GM19240 (cell line): ENCODE results near the gene HES5.
A peak's percentile ranks its signal among the peaks of the same experiment; 100 is the strongest.

Experiments
- DNase-seq: peaks from one replicate; pipeline ENCODE4 v3.0.0; 2011; ENCODE audit warnings: low spot score; ENCODE audit not compliant: insufficient read length

The HES5 gene

DNA sequence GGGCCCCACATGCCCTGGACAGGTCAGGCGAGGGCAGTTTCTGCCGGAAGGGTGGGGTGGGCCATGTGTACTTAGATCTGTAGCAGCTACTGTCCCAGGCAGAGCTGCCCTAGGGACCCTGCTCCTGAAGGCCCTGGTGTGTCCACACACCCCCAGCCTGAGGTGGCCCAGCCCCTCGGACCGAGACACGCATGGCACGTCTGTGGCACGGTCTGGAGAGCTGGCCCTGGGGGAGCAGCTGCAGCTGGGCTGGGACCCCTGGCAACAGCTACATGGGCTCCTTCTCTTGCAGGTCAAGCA is 28.3 kb downstream of the HES5 start:
- no peak for DNase-seq

- no peak for DNase-seq
Observed at GRCh38 chr1:2501041-2501819, 28.8 kb downstream of the HES5 start.

GRCh38 chr1:2499986-2500596 is 30.0 kb downstream of the HES5 start:
- DNase-seq = no peak

GRCh38 chr1:2499260-2499659 is 30.8 kb downstream of the HES5 start:
- no peak for DNase-seq

DNA sequence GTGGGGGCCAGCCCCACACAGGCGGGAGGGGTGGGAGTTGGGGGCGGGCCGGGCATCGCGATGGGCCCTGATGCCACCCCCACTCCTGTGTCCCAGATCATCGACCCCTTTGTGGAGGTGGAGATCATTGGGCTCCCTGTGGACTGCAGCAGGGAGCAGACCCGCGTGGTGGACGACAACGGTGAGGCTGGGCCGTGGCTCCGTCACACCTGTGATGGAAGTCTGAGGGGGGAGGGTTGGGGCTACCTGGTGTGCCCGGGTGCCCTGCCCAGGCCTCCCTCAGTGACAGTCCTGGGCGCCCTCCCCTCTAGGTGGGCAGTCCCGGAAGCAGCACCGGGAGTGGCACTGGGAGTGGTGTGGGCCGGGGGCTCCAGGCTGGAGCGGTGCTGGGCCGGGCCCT is 31.4 kb downstream of the HES5 start:
- no peak for DNase-seq

- DNase-seq = no peak
Observed at GRCh38 chr1:2497891-2498290, 32.2 kb downstream of the HES5 start.

DNA sequence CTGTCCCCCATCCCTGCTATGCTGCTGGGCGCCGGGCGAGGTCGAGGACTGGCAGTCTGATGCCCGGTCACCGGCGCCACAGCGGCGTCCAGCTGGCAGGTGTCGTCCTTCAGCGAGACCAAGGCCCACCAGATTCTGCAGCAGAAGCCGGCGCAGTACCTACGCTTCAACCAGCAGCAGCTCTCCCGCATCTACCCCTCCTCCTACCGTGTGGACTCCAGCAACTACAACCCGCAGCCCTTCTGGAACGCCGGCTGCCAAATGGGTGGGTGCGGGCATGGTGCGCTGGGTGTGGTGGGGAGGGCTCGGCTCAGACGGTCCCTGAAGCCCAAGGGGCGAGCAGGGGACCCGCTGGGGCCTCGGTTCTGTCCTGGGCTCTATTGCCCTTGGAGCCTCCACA is 33.3 kb downstream of the HES5 start:
- no peak for DNase-seq

DNA sequence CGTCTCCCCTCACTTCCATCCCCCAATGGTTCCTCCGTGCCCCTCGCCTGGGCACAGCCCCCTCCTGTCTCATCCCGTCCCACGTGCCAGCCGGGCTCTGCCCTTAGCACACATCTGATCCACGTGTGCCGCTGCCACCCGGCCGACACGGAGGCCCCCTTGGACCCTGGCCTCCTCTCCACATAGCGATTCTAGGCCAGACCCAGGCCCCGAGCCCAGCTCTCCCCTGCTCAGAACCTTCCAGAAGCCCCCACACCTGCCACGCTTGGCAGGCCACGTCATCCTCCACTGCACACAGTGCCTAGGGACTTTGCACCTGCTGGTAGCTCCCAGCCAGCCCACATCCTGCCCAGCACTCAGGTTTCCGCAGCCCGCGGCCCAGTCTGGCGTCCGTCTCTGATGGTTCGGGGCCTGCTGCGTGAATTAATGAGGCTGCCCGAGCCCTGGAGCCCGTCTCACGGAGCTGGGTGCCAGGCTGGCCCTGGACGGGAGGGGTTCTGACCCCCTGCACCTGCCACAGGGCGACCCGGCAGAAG is 33.9 kb downstream of the HES5 start:
- peak; percentile 52 for DNase-seq

- DNase-seq = no peak
Observed at GRCh38 chr1:2495546-2495945, 34.5 kb downstream of the HES5 start.

DNA sequence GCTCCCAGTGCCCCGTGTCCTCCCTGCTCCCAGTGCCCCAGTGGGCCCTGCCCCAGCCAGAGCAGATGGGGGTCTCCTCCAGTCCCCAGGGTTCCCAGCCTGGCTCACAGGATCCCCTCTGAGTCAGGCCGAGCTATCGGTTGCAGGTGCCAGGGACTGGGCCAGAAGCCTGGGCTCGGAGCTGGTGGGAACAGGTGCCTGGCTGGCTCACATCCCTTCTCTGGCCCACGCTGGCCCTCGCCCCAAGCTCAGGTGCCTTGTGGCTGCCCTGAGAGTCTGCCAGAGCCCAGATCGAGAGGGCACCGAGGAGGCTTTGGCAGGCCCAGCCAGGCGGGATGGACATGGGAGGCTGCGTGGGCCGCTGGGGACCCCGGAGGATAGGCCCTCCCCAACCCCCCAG is 35.0 kb downstream of the HES5 start:
- DNase-seq = no peak

DNA sequence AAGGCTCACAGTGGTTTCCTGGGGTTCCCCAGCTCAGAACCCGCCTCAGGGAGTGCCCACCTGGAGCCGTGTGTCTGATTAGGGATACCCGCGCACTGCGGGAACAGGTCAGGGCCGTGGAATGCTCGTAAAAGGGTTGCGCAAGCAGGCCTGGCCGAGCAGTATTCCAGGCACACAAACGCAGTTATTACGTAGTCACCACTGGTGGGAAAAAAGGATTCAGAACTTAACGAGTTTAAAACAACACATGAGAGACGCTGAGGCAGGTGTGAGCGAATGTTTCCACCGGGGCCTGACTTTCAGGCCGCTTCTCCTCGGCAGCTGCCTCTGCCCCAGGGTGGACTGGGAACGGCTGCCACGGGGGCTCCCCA is 35.8 kb downstream of the HES5 start:
- DNase-seq = no peak

- no peak for DNase-seq
Observed at GRCh38 chr1:2493691-2494322, 36.3 kb downstream of the HES5 start.

- DNase-seq = no peak
Observed at GRCh38 chr1:2493218-2493617, 36.8 kb downstream of the HES5 start.

GRCh38 chr1:2492091-2492490 is 38.0 kb downstream of the HES5 start:
- no peak for DNase-seq

DNA sequence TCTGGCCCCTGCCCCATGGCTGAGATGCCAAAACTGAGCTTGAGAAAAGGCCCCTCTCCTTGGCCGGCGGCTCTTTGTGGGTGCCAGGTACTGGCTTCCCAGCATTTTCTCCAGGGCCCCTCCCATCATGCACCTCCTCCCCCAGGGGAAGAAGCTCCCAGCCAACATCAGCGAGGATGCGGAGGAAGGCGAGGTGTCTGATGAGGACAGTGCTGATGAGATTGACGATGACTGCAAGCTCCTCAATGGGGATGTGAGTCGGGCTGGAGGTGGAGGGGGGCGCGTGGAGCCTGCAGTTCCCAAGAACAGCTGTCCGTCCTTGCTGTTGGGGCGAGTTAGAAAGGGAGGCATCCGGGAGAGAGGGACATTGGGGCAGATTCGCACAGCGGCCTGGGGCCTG is 40.4 kb downstream of the HES5 start:
- no peak for DNase-seq

- no peak for DNase-seq
Observed at GRCh38 chr1:2488688-2489087, 41.4 kb downstream of the HES5 start.

DNA sequence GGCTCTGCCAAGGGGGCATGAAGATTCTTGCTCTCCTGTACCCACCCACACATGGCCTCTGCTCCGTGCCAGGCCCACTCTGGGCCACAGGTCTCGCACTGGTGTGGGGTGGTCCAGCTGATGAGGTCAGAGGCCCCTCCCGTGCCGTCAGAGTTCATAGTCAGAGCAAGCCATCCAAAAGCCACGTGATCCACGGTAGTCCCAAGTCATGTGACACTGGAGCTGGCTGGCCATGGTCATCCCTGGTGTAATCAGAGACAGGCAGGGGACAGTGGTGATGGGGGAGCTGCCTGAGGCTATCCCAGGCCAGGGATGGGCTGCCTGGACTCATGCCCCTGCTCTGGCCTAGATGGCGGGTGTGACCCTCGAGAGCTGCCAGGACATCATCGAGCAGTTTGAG is 43.5 kb downstream of the HES5 start:
- DNase-seq = no peak

GRCh38 chr1:2486041-2486440 is 44.0 kb downstream of the HES5 start:
- no peak for DNase-seq

GRCh38 chr1:2483970-2484369 is 46.1 kb downstream of the HES5 start:
- no peak for DNase-seq

- DNase-seq = no peak
Observed at GRCh38 chr1:2483026-2483425, 47.0 kb downstream of the HES5 start.

- DNase-seq = no peak
Observed at GRCh38 chr1:2482588-2482987, 47.5 kb downstream of the HES5 start.

DNA sequence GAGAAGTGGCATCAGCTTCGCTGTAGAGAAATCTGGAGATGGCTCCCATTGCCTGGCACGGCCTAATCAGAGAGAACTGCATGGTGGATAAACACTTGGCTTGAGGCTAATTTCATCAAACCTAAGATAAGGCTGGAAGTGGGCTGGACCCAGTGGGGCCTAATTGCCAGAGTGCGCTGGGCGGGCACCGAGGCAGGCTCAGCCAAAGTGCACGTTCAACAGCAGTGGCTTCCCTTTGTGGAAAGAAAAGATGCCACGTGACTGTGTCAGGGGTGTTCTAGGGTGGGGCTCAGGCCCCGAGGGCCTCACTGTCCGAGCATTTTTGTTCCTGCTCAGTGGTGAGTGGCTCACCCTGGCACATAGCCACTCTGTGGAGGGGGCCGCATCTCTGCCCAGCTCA is 48.2 kb downstream of the HES5 start:
- no peak for DNase-seq

GRCh38 chr1:2480986-2481364 is 49.1 kb downstream of the HES5 start:
- no peak for DNase-seq
